Measurements from ENCODE around the gene SNX32.

Gene SNX32

DNA sequence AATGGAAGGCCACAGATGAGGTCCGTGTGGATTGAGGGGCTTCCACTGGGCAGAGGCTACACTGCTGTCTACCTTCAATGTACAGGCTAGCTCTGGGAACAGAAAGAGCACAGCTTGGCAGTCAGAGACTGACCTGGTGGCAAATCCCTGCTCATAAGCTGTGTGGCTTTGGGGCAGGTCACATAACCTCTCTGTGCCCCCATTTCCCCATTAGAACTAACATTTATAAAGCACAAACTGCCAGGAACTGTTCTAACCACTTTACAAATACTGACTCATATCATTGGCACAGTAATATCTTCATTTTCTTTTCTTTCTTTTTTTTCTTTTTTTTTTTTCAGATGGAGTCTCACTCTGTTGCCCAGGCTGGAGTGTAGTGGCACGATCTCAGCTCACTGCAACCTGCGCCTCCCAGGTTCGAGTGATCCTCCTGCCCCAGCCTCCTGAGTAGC, 63.3 kb downstream of the SNX32 start:
- DNase-seq (ENCODE audit: low read depth in 2 of 3, low spot score in 1 of 3) = no peak

DNA sequence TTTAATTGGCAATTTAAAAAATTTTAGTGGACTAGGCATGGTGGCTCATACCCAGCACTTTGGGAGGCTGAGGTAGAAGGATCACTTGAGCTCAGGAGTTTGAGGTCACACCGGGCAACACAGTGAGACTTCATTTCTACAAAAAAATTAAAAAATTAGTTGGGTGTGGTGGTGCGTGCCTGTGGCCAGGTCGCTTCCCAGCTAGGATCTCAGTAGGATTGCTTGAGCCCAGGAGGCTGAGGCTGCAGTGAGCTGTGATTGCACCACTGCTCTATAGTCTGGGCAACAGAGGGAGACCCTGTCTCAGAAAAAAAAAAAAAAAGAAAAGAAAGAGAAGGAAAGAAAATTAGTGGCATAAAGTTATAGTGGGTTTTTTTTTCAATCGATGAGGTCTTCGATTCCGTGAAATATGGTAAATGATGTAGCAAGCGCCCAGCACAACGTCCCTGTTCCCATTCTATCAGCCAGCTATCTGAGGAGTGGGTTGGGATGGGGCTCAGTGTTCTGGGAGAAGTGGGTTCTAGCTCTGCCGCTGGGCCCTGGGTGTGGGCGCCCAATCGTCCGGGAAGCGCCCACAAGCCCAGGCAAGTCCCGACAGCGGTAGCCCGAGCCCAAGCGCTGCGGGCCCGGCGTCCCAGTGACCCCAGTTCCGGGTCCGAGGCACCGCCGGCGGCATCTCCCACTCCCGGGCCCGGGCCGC, 65.0 kb downstream of the SNX32 start:
- DNase-seq (ENCODE audit: low read depth in 2 of 3, low spot score in 1 of 3) = no peak

DNA sequence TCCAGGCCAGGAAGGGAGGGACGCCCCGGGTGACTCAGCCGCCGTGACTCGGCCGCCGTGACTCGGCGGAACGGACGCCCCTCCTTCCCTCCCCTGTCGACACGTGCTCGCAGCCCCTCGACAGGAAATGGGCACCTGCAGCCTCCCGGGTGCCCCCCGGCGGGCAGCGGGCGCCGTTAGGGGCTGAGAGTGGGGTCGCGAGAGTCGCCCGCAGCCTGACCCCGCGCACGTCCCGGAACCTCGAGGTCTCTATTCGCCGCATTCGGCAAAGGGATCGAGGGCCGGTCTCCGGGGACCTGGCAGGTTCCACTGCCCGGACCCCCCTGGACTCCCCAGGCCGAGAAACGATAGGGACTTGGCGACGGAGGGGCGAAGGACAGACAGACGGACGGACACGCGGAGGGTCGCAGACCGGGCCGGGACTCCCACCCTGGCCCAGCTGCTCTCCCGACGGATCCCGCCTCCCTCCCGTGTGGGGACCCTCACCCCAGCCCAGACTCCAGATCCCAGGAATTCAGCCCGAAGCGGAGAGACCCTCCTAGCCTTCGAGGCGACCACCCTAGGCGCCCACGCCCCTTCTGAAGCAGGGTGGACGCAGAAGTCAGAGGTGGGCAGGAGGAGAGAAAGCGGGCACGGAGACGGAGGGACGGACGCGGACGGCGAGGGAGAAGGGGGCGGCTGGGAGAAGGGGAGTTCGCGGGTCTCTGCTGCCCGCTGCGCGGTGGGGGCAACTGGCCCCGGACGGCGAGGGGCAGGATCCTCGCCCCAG, 65.8 kb downstream of the SNX32 start:
- DNase-seq (ENCODE audit: low read depth in 2 of 3, low spot score in 1 of 3) = peak; percentile 63 to 71 (median 67)

DNA sequence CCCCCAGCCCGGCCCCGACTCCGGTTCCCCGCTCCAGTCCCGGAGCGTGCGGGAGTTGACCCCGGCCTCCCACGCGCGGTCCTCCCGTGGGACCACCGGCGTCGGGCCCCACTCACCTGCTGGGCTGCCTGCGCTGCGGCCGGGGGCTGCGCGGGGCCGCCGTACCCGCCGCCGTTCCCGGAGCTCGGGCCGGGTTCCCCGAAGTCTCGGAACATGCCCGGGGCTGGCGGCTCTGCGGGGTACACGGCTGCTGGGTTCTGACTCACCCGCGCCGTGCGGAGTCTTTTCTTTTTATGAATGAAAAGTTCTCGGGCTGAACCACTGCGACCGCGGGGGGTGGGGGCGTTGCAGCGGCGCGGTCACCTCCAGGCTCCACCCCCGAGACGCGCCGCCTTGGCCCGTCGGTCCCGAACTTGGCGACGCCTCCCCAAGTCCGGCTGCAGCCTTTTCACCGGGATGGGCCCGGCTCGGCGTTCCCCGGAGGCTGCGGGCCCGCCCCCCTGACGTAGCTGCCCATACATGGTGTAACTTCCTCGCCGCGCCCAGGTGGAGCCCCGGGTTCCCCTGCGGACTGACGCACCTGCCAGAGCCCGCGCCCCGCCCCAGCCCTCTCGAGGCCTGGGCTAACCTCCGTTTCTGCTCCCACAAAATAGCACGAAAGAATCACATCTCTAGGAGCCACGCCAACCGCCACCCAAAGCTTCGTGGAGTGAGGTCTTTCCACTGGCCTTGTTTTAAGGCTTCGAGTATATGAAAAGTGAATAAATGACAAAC, 66.5 kb downstream of the SNX32 start, which contains the start of gene FOSL1:
Gene FOSL1 (minus strand): TSS at position 264 of the 774 bp plus-strand sequence. CDS start 49 bp downstream, at position 215.
- DNase-seq (ENCODE audit: low read depth in 2 of 3, low spot score in 1 of 3) = peak; percentile 92 to 95 (median 94)

DNA sequence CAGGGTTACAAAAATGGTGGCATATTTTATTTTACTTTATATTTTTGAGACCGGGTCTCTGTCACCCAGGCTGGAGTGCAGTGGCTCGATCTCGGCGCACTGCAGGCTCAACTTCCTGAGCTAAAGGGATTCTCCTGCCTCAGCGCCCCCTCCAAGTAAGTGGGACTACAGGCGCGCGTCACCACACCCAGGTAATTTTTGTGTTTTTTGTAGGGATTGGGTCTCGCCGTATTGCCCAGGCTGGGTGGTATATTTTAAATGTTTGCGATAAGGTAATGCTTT, 67.1 kb downstream of the SNX32 start:
- DNase-seq (ENCODE audit: low read depth in 2 of 3, low spot score in 1 of 3) = no peak

DNA sequence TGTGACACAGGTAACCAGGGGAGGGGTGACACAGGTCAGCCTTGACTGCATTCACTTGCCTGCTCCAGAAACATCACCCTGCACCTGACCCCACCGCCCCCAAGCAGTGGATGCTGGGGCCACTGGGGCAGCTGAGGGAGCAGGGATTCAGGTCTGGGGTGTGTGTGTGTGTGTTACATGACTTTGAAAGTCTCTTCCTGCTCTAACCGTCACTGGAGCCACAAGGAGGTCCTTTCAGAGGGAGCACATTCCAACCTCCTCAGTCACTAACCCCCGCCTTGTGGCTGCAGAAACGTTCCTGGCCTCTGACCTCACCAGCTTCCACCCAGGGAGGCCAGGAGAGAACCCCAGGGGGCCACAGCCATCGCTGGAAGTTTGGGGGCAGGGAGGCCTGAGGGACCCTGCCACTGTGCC, 69.3 kb downstream of the SNX32 start:
- no peak for DNase-seq (ENCODE audit: low read depth in 2 of 3, low spot score in 1 of 3)
